Loucy (cell line): ENCODE results near the gene ST6GAL2.
A peak's percentile ranks its signal among the peaks of the same experiment; 100 is the strongest.

Experiments used
- H2AFZ ChIP-seq: fragments of 200-600 bp; sonication (generic); 2 replicates; pipeline ENCODE4 v1.6.0; 2016; ENCODE audit warnings: antibody characterized with exemption, mild to moderate bottlenecking, low read length, moderate library complexity
- H3F3A ChIP-seq: fragments of 200-600 bp; 2 replicates; pipeline ENCODE4 v1.6.0; 2016; ENCODE audit warnings: antibody characterized with exemption, low read depth, mild to moderate bottlenecking
- H3K27me3 ChIP-seq: fragments of 200-600 bp; sonication (generic); 2 replicates; pipeline ENCODE4 v1.6.1; 2014; ENCODE audit warnings: low read length, mild to moderate bottlenecking; ENCODE audit not compliant: insufficient read depth, poor library complexity, severe bottlenecking
- H3K36me3 ChIP-seq: fragments of 200-600 bp; sonication (generic); 2 replicates; pipeline ENCODE4 v1.6.1; 2016; ENCODE audit warnings: low read length; ENCODE audit not compliant: insufficient read depth
- H3K4me1 ChIP-seq: fragments of 200-600 bp; sonication (generic); 2 replicates; pipeline ENCODE4 v1.5.1; 2014; ENCODE audit warnings: low read length, mild to moderate bottlenecking; ENCODE audit not compliant: insufficient read depth, poor library complexity, severe bottlenecking
- H3K4me2 ChIP-seq: fragments of 200-600 bp; sonication (generic); 2 replicates; pipeline ENCODE4 v1.6.0; 2014; ENCODE audit warnings: antibody characterized with exemption, low read length, low read depth, mild to moderate bottlenecking; ENCODE audit not compliant: poor library complexity, severe bottlenecking
- H3K4me3 ChIP-seq: fragments of 200-600 bp; sonication (generic); 2 replicates; pipeline ENCODE4 v1.5.1; 2014; ENCODE audit warnings: low read length, mild to moderate bottlenecking, mixed read lengths; ENCODE audit not compliant: poor library complexity, severe bottlenecking
- H3K79me2 ChIP-seq: fragments of 200-600 bp; sonication (generic); 2 replicates; pipeline ENCODE4 v1.6.1; 2014; ENCODE audit warnings: low read length; ENCODE audit not compliant: insufficient read depth
- H3K9ac ChIP-seq: fragments of 200-600 bp; sonication (generic); 2 replicates; pipeline ENCODE4 v1.6.0; 2014; ENCODE audit warnings: mild to moderate bottlenecking, low read depth, low read length, moderate library complexity; ENCODE audit not compliant: poor library complexity, severe bottlenecking
- H3K9me2 ChIP-seq: fragments of 200-600 bp; sonication (generic); replicated peaks from 2 replicates; pipeline ENCODE4 v1.6.1; 2016; ENCODE audit warnings: low read depth, low read length, mixed read lengths
- H3K9me3 ChIP-seq: fragments of 200-600 bp; sonication (generic); 2 replicates; pipeline ENCODE4 v1.6.1; 2014; ENCODE audit warnings: mild to moderate bottlenecking, antibody characterized with exemption, low read length, low read depth; ENCODE audit not compliant: insufficient read depth
- H4K20me1 ChIP-seq: fragments of 200-600 bp; sonication (generic); 2 replicates; pipeline ENCODE4 v1.6.0; 2014; ENCODE audit warnings: antibody characterized with exemption, low read length, mild to moderate bottlenecking; ENCODE audit not compliant: insufficient read depth, poor library complexity, severe bottlenecking
- EZH2phosphoT487 ChIP-seq: fragments of 200-600 bp; IDR thresholded peaks from 2 replicates; pipeline ENCODE4 v1.6.1; 2018; ENCODE audit warnings: antibody characterized with exemption, mild to moderate bottlenecking, moderate library complexity, borderline replicate concordance
- TF ChIP-seq, protein P1 (sequence below): fragments of 200-600 bp; sonication (generic); conservative IDR thresholded peaks from 2 replicates; pipeline ENCODE4 v1.5.1; 2014; ENCODE audit warnings: mild to moderate bottlenecking, antibody characterized with exemption, low read length

ST6GAL2 gene

GRCh38 chr2:106890606-106891005, 4.6 kb upstream of the ST6GAL2 start:
- Histone ChIP-seq H3K4me3 (peak overlapping the region; percentile 67), H3K4me1 (peaks cover 38% of the 10 kb centered on the region), H3K9me3 (no peaks in the 10 kb centered on the region), H3F3A (no peaks in the 10 kb centered on the region), H3K9ac (peak overlapping the region; percentile 22), H3K79me2 (no peaks in the 10 kb centered on the region), H3K27me3 (no peaks in the 10 kb centered on the region), H3K36me3 (no peaks in the 10 kb centered on the region), H4K20me1 (no peaks in the 10 kb centered on the region), H3K9me2 (no peaks in the 10 kb centered on the region), H3K4me2 (peak overlapping the region; percentile 85), H2AFZ (peak overlapping the region; percentile 77)
- TF ChIP-seq, protein P1, sequence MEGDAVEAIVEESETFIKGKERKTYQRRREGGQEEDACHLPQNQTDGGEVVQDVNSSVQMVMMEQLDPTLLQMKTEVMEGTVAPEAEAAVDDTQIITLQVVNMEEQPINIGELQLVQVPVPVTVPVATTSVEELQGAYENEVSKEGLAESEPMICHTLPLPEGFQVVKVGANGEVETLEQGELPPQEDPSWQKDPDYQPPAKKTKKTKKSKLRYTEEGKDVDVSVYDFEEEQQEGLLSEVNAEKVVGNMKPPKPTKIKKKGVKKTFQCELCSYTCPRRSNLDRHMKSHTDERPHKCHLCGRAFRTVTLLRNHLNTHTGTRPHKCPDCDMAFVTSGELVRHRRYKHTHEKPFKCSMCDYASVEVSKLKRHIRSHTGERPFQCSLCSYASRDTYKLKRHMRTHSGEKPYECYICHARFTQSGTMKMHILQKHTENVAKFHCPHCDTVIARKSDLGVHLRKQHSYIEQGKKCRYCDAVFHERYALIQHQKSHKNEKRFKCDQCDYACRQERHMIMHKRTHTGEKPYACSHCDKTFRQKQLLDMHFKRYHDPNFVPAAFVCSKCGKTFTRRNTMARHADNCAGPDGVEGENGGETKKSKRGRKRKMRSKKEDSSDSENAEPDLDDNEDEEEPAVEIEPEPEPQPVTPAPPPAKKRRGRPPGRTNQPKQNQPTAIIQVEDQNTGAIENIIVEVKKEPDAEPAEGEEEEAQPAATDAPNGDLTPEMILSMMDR, result no peak
- no peak for TF ChIP-seq EZH2phosphoT487

GRCh38 chr2:106886916-106887758, 1.2 kb upstream of the ST6GAL2 start:
- Histone ChIP-seq H3K4me1 (peaks cover 28% of the 10 kb centered on the region), H2AFZ (no peak overlapping the region), H3K27me3 (no peaks in the 10 kb centered on the region), H3K4me3 (no peak overlapping the region), H3K9me2 (no peaks in the 10 kb centered on the region), H3K36me3 (no peaks in the 10 kb centered on the region), H3K9me3 (no peaks in the 10 kb centered on the region), H3K9ac (no peak overlapping the region), H3F3A (no peaks in the 10 kb centered on the region), H3K4me2 (no peak overlapping the region), H4K20me1 (no peaks in the 10 kb centered on the region), H3K79me2 (no peaks in the 10 kb centered on the region)
- no peak for TF ChIP-seq EZH2phosphoT487
- TF ChIP-seq, protein P1, result no peak

- no peak overlapping the region for H3K9ac ChIP-seq
These were observed 638 bp downstream of the ST6GAL2 start for GRCh38 chr2:106885329-106885728.

More at GRCh38 chr2:106885329-106885728, 638 bp downstream of the ST6GAL2 start:
- Histone ChIP-seq H3K9me2 (no peaks in the 10 kb centered on the region), H3K27me3 (no peaks in the 10 kb centered on the region), H3F3A (no peaks in the 10 kb centered on the region), H3K4me1 (peaks cover 12% of the 10 kb centered on the region), H3K4me2 (no peak overlapping the region), H3K36me3 (no peaks in the 10 kb centered on the region), H3K4me3 (no peak overlapping the region), H3K9me3 (no peaks in the 10 kb centered on the region), H4K20me1 (no peaks in the 10 kb centered on the region), H3K79me2 (no peaks in the 10 kb centered on the region), H2AFZ (no peak overlapping the region)
- TF ChIP-seq EZH2phosphoT487, result no peak
- TF ChIP-seq, protein P1, result no peak
